ENCODE results near the gene PHF21A. TPM values are rescaled to one million over a fixed set of nuclear protein-coding genes. Genes with fewer than 3 reads are reported as not detected.

The PHF21A gene
- total and polyA plus RNA-seq, 2 of the 8 experiments (the other 6 are each of a cell fraction or from before 2014, with no cell fraction given): 17.6 to 40.3 TPM

GRCh38 chr11:45922425-45923082 lies 198.7 kb downstream of the PHF21A start, which contains the start of gene LARGE2:
Gene LARGE2 (plus strand): TSS chr11:45922656. CDS start chr11:45922883, 227 bp downstream.
- peak within 1 kb of the TSS; percentile 63 to 78 (median 68) for H3K4me3 ChIP-seq (ENCODE audit: extremely low read depth in 1 of 4, insufficient read depth in 2 of 4, low read depth in 3 of 4, low read length in 4 of 4)
- H3K23ac ChIP-seq (ENCODE audit: insufficient read length): no peak within 1 kb of the TSS
- H3K27ac ChIP-seq (ENCODE audit: low read depth, low read length): peak within 1 kb of the TSS; percentile 76; the same call in 1 of the 2 replicates
- ChIA-PET CTCF (ENCODE audit: partially characterized antibody) (interaction anchor here (0.9 to 2.2 kb wide), 4 partner anchors 34 to 84 kb away, joined by 4 to 9 read pairs (median 5); no protein-coding TSS in a partner anchor), POLR2A (ENCODE audit: partially characterized antibody) (interaction anchor here (0.6 to 9.8 kb wide), 33 partner anchors 10 to 372 kb away, joined by 3 to 115 read pairs (median 5); no protein-coding TSS in a partner anchor)
- H3K56ac ChIP-seq (replicated peaks; ENCODE audit: insufficient read length, low read depth, low read length): peak within 1 kb of the TSS; percentile 62
- H3K18ac ChIP-seq (ENCODE audit: extremely low read depth, low read length): peak within 1 kb of the TSS; percentile 97
- no peak within 1 kb of the TSS for H2AFZ ChIP-seq (ENCODE audit: low read length)
- peak within 1 kb of the TSS; percentile 81 to 91 for H3K4me2 ChIP-seq (ENCODE audit: insufficient read depth in 1 of 2, low read depth in 2 of 2, low read length in 2 of 2)
- H3K27me3 ChIP-seq (replicated peaks in 1 of 4; ENCODE audit: control insufficient read depth in 3 of 4, extremely low read depth in 1 of 4, insufficient read depth in 3 of 4, low read length in 3 of 4): peaks cover 0 to 9% (median 0%) of the 10 kb centered on the region in 4 experiments; a peak in 3 of 7 replicates
- H3K79me2 ChIP-seq (ENCODE audit: control insufficient read depth in 1 of 2, insufficient read depth in 2 of 2, low read length in 2 of 2): peaks cover 0 to 11% of the 10 kb centered on the region in 2 experiments; a peak in 1 of 4 replicates
- no peaks in the 10 kb centered on the region for H3K9me3 ChIP-seq (ENCODE audit: insufficient read depth in 2 of 2, low read depth in 1 of 2, low read length in 1 of 2)
- FAIRE-seq (no peak), DNase-seq (ENCODE audit: low read depth in 1 of 2, low spot score in 2 of 2) (peak in 1 of 2 experiments; percentile 86)
- H3K79me1 ChIP-seq (ENCODE audit: low read depth, low read length): peaks cover 13% of the 10 kb centered on the region
- peak within 1 kb of the TSS; percentile 30 for H2BK120ac ChIP-seq (replicated peaks; ENCODE audit: low read depth, low read length)
- H3K4ac ChIP-seq (replicated peaks; ENCODE audit: insufficient read length, low read depth, low read length): peak within 1 kb of the TSS; percentile 45
- H3K9ac ChIP-seq (replicated peaks in 1 of 4; ENCODE audit: extremely low read depth in 1 of 4, low read depth in 3 of 4, low read length in 3 of 4): peak within 1 kb of the TSS; percentile 67 to 81 (median 73); a peak in 6 of 7 replicates
- peaks cover 10 to 16% of the 10 kb centered on the region in 2 experiments for H4K20me1 ChIP-seq (replicated peaks in 1 of 2; ENCODE audit: control insufficient read depth in 1 of 2, insufficient read depth in 2 of 2, low read length in 2 of 2)
- peak within 1 kb of the TSS; percentile 93; the same call in 1 of the 2 replicates for H4K8ac ChIP-seq (ENCODE audit: extremely low read depth, insufficient read depth, low read length)
- peaks cover 2 to 21% (median 10%) of the 10 kb centered on the region in 4 experiments; a peak in 6 of 8 replicates for H3K36me3 ChIP-seq (ENCODE audit: control insufficient read depth in 2 of 4, insufficient read depth in 4 of 4, low read length in 3 of 4)
- peak within 1 kb of the TSS; percentile 83; the same call in 1 of the 2 replicates for H2BK20ac ChIP-seq (ENCODE audit: low read length)
- peak within 1 kb of the TSS; percentile 73 for H4K5ac ChIP-seq (ENCODE audit: insufficient read length, low read depth, low read length)
- H4K91ac ChIP-seq (replicated peaks; ENCODE audit: insufficient read length, low read length): peak within 1 kb of the TSS; percentile 42
- H2BK5ac ChIP-seq (ENCODE audit: low read depth, low read length): peak within 1 kb of the TSS; percentile 93; the same call in 1 of the 2 replicates
- H2BK12ac ChIP-seq (ENCODE audit: low read depth, low read length): peak within 1 kb of the TSS; percentile 97
- H3K14ac ChIP-seq (ENCODE audit: insufficient read length): no peak within 1 kb of the TSS
- H2AK5ac ChIP-seq (ENCODE audit: low read depth, low read length): peak within 1 kb of the TSS; percentile 44; the same call in 1 of the 2 replicates
- peaks cover 16% of the 10 kb centered on the region for H3K23me2 ChIP-seq (ENCODE audit: low read depth, low read length)
- H3K4me1 ChIP-seq (replicated peaks in 1 of 4; ENCODE audit: control insufficient read depth in 3 of 4, insufficient read depth in 4 of 4, low read length in 3 of 4): peaks cover 12 to 32% (median 20%) of the 10 kb centered on the region in 4 experiments
- peak within 1 kb of the TSS; percentile 29; the same call in 1 of the 2 replicates for H2BK15ac ChIP-seq (ENCODE audit: low read length)
- 2% methylated on average over 22 of the region's 73 CpGs; no CpG with 5 or more reads in 1 of the 2 experiments for WGBS, 2 experiments (ENCODE audit: extremely low coverage in 1 of 2, insufficient coverage in 1 of 2, insufficient read length in 1 of 2, insufficient replicate concordance in 2 of 2, low coverage in 1 of 2, low lambda C conversion rate in 2 of 2, missing lambda C conversion rate in 1 of 2)
- TF ChIP-seq JUND (IDR thresholded peaks at IDR 0.05; ENCODE audit: low read length): no peak
- no peak for TF ChIP-seq SP4 (IDR thresholded peaks at IDR 0.05; ENCODE audit: low read length)
- TF ChIP-seq RFX5 (IDR thresholded peaks at IDR 0.05; ENCODE audit: borderline replicate concordance, low read depth, low read length): no peak
- TF ChIP-seq CTCF (IDR thresholded peaks at IDR 0.05; ENCODE audit: control extremely low read depth in 1 of 3, insufficient read depth in 1 of 3, low read depth in 1 of 3, low read length in 3 of 3): no peak
- no peak for TF ChIP-seq SAP30 (IDR thresholded peaks at IDR 0.05; ENCODE audit: insufficient read depth, insufficient replicate concordance, low read length)
- no peak for TF ChIP-seq RNF2 (IDR thresholded peaks at IDR 0.05; ENCODE audit: borderline replicate concordance, low read depth, low read length, missing control alignments, poor library complexity, severe bottlenecking)
- no peak for TF ChIP-seq GTF2F1 (IDR thresholded peaks at IDR 0.05; ENCODE audit: borderline replicate concordance, low read depth, low read length)
- no peak for TF ChIP-seq SIRT6 (IDR thresholded peaks at IDR 0.05; ENCODE audit: low read length)
